Measurements from ENCODE around the gene HADH. TPM values are rescaled to one million over a fixed set of nuclear protein-coding genes. Genes with fewer than 3 reads are reported as not detected.
"Not testable (repeated sequence)": the region's sequence is repeated elsewhere in the genome, so short reads cannot be mapped to it uniquely, and the experiment has no call there.

The HADH gene
- total RNA-seq, 1 donor, result 5.7 TPM

- H3K9me3 ChIP-seq (ENCODE audit: low read depth, low read length), result no peaks in the 10 kb centered on the region
- peaks cover 3% of the 10 kb centered on the region for H3K4me1 ChIP-seq (ENCODE audit: insufficient read depth, low read length)
- H3K4me3 ChIP-seq (ENCODE audit: low read length), result no peak overlapping the region
- H3K27me3 ChIP-seq (ENCODE audit: insufficient read depth, low read length), result no peaks in the 10 kb centered on the region
Observed at GRCh38 chr4:108007984-108008383, 18.3 kb downstream of the HADH start.

- Histone ChIP-seq H3K4me3 (ENCODE audit: low read length) (no peak overlapping the region), H3K9me3 (ENCODE audit: low read depth, low read length) (no peaks in the 10 kb centered on the region), H3K27me3 (ENCODE audit: insufficient read depth, low read length) (no peaks in the 10 kb centered on the region), H3K4me1 (ENCODE audit: insufficient read depth, low read length) (peaks cover 3% of the 10 kb centered on the region)
Observed at GRCh38 chr4:108008721-108009120, 19.0 kb downstream of the HADH start.

DNA sequence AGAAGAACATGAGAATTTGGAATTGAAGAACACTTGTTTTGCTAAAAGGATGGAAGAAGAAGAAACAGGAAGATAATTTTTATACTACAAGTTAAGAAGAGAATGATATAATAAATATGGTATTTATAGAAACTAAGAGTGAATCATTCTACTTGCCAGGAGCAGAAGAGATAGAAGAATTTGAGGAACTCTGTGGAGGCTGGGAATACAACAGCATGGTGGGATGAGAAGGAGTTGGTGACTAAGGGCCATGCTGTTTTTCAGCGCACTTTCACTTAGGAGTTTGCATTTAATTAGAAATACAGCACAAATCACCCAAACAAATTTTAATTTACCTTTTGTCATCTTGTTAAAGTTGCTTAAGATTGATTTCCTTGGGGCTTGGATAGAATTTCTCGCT lies 20.5 kb downstream of the HADH start:
- H3K27me3 ChIP-seq (ENCODE audit: insufficient read depth, low read length), result no peaks in the 10 kb centered on the region
- no peaks in the 10 kb centered on the region for H3K9me3 ChIP-seq (ENCODE audit: low read depth, low read length)
- H3K4me3 ChIP-seq (ENCODE audit: low read length), result no peak overlapping the region
- H3K4me1 ChIP-seq (ENCODE audit: insufficient read depth, low read length), result no peaks in the 10 kb centered on the region

DNA sequence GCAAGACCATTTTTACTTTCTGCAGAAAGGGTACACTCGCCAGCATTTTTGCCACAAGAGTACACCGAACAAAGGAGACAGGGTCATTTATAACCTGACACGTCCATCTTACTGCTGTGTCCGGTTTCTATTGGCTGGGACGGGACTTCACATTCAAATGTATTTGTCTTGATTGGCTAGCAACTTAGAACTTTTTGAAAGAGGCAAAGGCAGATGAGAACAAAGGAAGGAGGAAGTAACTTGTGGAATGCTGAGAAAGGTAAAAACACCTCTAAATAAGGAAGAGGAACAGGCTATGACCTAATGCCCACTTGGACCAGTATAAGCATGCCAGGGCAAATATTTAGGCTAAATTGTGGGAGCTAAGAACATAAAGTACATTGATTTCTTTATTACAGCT lies 22.7 kb downstream of the HADH start:
- H3K4me3 ChIP-seq (ENCODE audit: low read length); H3K4me1 ChIP-seq (ENCODE audit: insufficient read depth, low read length); H3K9me3 ChIP-seq (ENCODE audit: low read depth, low read length); H3K27me3 ChIP-seq (ENCODE audit: insufficient read depth, low read length): not testable (repeated sequence)

DNA sequence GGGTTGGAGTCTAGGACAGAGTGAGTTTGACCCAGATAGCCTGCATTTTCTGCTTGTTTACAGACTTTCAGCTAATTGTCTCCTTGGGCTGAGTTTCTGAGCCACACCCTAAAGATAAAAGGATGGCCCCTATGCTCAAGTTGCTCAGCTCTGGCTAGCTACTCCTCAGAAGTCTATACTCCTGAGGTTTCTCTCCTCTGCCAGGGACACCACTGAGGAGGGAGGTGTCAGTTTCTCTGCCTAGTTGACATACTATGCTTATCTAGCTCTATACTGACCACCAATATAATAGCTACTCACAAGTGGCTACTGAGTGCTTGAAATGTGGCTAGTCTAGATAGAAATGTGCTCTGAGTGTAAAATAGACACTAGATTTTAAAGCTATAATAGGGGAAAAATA lies 23.6 kb downstream of the HADH start:
- H3K4me3 ChIP-seq (ENCODE audit: low read length), result no peak overlapping the region
- no peaks in the 10 kb centered on the region for H3K27me3 ChIP-seq (ENCODE audit: insufficient read depth, low read length)
- no peaks in the 10 kb centered on the region for H3K4me1 ChIP-seq (ENCODE audit: insufficient read depth, low read length)
- no peaks in the 10 kb centered on the region for H3K9me3 ChIP-seq (ENCODE audit: low read depth, low read length)

GRCh38 chr4:108013955-108014354 lies 24.3 kb downstream of the HADH start:
- no peaks in the 10 kb centered on the region for H3K27me3 ChIP-seq (ENCODE audit: insufficient read depth, low read length)
- H3K4me3 ChIP-seq (ENCODE audit: low read length), result no peak overlapping the region
- H3K4me1 ChIP-seq (ENCODE audit: insufficient read depth, low read length), result no peaks in the 10 kb centered on the region
- no peaks in the 10 kb centered on the region for H3K9me3 ChIP-seq (ENCODE audit: low read depth, low read length)

- Histone ChIP-seq H3K4me1 (ENCODE audit: insufficient read depth, low read length) (no peaks in the 10 kb centered on the region), H3K9me3 (ENCODE audit: low read depth, low read length) (no peaks in the 10 kb centered on the region), H3K4me3 (ENCODE audit: low read length) (no peak overlapping the region), H3K27me3 (ENCODE audit: insufficient read depth, low read length) (no peaks in the 10 kb centered on the region)
Observed at GRCh38 chr4:108018040-108018883, 28.6 kb downstream of the HADH start.

GRCh38 chr4:108018884-108019187 lies 29.1 kb downstream of the HADH start:
- Histone ChIP-seq H3K9me3 (ENCODE audit: low read depth, low read length) (no peaks in the 10 kb centered on the region), H3K4me3 (ENCODE audit: low read length) (no peak overlapping the region), H3K27me3 (ENCODE audit: insufficient read depth, low read length) (no peaks in the 10 kb centered on the region), H3K4me1 (ENCODE audit: insufficient read depth, low read length) (no peaks in the 10 kb centered on the region)

DNA sequence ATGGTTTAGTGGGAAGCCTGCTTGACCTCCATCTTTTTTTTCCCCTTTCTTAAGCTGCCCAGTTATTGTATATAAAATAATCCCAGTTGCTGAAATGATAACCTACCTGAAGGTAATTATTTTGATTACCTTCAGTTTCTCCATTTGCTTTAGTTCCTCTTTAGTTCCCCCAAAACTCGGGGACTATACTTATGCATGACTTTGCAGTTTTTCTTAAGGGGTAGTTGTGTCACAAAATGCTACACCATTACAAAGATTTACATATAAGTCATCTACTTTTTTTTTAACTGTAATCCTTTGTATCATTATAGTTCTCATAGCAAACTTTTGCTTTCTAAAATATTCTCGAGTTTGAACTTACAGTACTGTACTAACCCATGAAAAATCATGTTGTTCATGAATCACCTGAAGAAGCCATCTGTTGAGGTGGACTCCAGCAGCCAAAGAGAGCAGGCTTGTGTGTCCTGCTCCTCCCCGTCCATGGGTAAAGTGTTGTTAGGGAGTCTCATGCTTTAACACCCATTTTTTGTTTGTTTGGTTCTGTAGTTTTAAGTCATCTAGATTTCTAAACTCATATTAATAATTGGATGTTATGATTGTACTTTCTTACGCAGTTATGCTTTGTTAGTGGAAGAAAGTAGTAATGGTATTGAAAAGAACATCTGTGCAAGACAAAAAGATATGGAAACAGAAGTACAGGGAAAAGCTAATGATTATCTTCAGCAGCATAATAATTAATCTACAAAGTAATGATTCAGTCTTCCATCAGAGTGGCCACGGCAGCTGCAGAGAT lies 34.6 kb downstream of the HADH start:
- no peak overlapping the region for H3K4me3 ChIP-seq (ENCODE audit: low read length)
- no peaks in the 10 kb centered on the region for H3K4me1 ChIP-seq (ENCODE audit: insufficient read depth, low read length)
- no peaks in the 10 kb centered on the region for H3K9me3 ChIP-seq (ENCODE audit: low read depth, low read length)
- no peaks in the 10 kb centered on the region for H3K27me3 ChIP-seq (ENCODE audit: insufficient read depth, low read length)

DNA sequence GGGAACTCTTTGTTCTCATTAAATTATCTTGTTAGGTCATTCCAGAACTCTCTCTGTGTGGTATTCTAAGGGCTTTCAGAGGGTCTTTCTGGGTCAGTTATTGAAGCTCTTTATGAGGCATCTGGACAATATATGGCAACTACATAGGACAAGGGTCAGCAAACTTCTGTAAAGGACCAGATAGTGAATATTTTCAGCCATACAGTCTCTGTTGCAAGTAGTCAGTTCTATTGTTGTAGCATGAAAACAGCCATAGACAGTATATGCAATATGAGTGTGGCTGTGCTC lies 35.1 kb downstream of the HADH start:
- no peaks in the 10 kb centered on the region for H3K27me3 ChIP-seq (ENCODE audit: insufficient read depth, low read length)

GRCh38 chr4:108029016-108029720 lies 39.5 kb downstream of the HADH start:
- peaks cover 9% of the 10 kb centered on the region for H3K4me1 ChIP-seq (ENCODE audit: insufficient read depth, low read length)
- no peaks in the 10 kb centered on the region for H3K9me3 ChIP-seq (ENCODE audit: low read depth, low read length)
- no peaks in the 10 kb centered on the region for H3K27me3 ChIP-seq (ENCODE audit: insufficient read depth, low read length)
- no peak overlapping the region for H3K4me3 ChIP-seq (ENCODE audit: low read length)

More for the DNA sequence above, 35.1 kb downstream of the HADH start:
- Histone ChIP-seq H3K4me3 (ENCODE audit: low read length) (no peak overlapping the region), H3K9me3 (ENCODE audit: low read depth, low read length) (no peaks in the 10 kb centered on the region), H3K4me1 (ENCODE audit: insufficient read depth, low read length) (peaks cover 5% of the 10 kb centered on the region)

DNA sequence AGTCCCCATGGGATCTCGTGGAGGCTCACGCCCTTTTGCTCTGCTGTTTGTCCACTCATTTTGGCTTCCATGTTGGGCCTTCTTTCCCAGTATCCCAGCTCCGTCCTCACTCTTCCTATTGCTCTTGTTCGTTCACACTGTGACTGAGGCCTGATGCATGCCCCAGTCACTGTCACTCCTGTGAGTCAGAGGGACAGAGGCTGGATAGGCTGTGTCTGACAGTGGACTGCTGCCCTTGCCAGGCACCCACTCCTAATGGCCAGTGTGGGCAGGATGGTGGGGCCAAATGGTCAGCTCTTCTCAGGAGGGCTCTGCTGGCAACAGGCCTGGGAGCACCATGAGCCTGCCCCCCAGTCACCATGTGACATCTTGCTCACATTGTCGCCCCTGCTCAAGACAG lies 40.0 kb downstream of the HADH start:
- H3K4me3 ChIP-seq (ENCODE audit: low read length), result no peak overlapping the region
- no peaks in the 10 kb centered on the region for H3K27me3 ChIP-seq (ENCODE audit: insufficient read depth, low read length)
- peaks cover 9% of the 10 kb centered on the region for H3K4me1 ChIP-seq (ENCODE audit: insufficient read depth, low read length)
- H3K9me3 ChIP-seq (ENCODE audit: low read depth, low read length), result no peaks in the 10 kb centered on the region

GRCh38 chr4:108030332-108030731 lies 40.6 kb downstream of the HADH start:
- H3K9me3 ChIP-seq (ENCODE audit: low read depth, low read length), result no peaks in the 10 kb centered on the region
- H3K4me3 ChIP-seq (ENCODE audit: low read length), result no peak overlapping the region
- peaks cover 9% of the 10 kb centered on the region for H3K4me1 ChIP-seq (ENCODE audit: insufficient read depth, low read length)
- no peaks in the 10 kb centered on the region for H3K27me3 ChIP-seq (ENCODE audit: insufficient read depth, low read length)

DNA sequence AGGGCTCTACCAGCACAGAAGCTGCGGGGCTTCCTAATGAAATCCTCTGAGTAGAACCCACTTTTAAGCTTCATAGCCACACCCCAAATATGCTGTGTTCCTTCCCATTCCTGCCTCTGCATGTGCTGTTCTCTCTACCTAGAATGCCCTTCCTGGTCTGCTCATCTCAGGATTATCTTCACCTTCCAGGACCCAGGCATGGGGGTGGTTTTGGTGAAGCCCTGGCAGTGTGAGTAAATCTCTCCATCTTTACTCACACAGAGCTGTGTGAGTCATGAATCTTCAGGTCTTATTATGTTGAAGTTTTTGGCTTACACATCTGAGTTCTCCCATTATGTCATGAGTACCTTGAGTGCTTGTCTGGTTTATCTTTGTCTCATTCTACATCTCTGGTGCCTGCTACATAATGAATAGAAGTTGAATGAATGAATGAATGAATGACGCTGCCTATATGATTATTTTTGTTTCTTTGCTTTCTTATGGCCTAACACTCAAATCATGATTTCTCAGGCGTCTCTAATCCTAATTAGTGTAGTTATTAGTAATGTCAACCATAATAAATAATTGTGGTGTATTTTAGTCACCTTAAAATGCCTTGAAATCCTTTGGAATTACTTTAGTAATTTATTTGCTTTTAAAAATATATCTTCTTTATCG lies 41.9 kb downstream of the HADH start:
- H3K4me1 ChIP-seq (ENCODE audit: insufficient read depth, low read length), result peaks cover 17% of the 10 kb centered on the region
- H3K27me3 ChIP-seq (ENCODE audit: insufficient read depth, low read length), result no peaks in the 10 kb centered on the region
- H3K4me3 ChIP-seq (ENCODE audit: low read length), result no peak overlapping the region
- H3K9me3 ChIP-seq (ENCODE audit: low read depth, low read length), result no peaks in the 10 kb centered on the region

GRCh38 chr4:108033348-108033747 lies 43.7 kb downstream of the HADH start:
- H3K4me1 ChIP-seq (ENCODE audit: insufficient read depth, low read length), result peaks cover 22% of the 10 kb centered on the region

More at GRCh38 chr4:108033348-108033747, 43.7 kb downstream of the HADH start:
- no peak overlapping the region for H3K4me3 ChIP-seq (ENCODE audit: low read length)
- H3K9me3 ChIP-seq (ENCODE audit: low read depth, low read length), result no peaks in the 10 kb centered on the region
- no peaks in the 10 kb centered on the region for H3K27me3 ChIP-seq (ENCODE audit: insufficient read depth, low read length)
